Body of pancreas (tissue), 4 donors: ENCODE measurements around the gene PNMT.

ENCODE experiments used
- CTCF ChIP-seq, 7 experiments: fragments of 450-650 bp in 4 of 7; fragments of 200-600 bp in 3 of 7; sonication (generic) in 3 of 7; IDR thresholded peaks; one replicate each; pipeline ENCODE4 v1.5.1; 2016 to 2019; ENCODE audit warnings: antibody characterized with exemption in 7 of 7
- POLR2A ChIP-seq, 3 donors: fragments of 450-650 bp; IDR thresholded peaks; one replicate each; pipeline ENCODE4 v1.6.1; 2016; ENCODE audit warnings: antibody characterized with exemption in 3 of 3, mild to moderate bottlenecking in 2 of 3

GRCh38 chr17:39655105-39655504, 13.1 kb upstream of the PNMT start:
- no peak for TF ChIP-seq CTCF (IDR thresholded peaks at IDR 0.05)
- no peak for TF ChIP-seq POLR2A (IDR thresholded peaks at IDR 0.05)
